Naive B cell (primary cell): ENCODE data around the gene SYNDIG1. TPM values are rescaled to one million over a fixed set of nuclear protein-coding genes. Genes with fewer than 3 reads are reported as not detected.
A peak's percentile ranks its signal among the peaks of the same experiment; 100 is the strongest.

Source experiments
- ATAC-seq, 2 donors: fragments of 150-1000 bp; cut with Tn5 transposase; 2 replicates each; pipeline ENCODE4 v1.10.0; 2021; ENCODE audit warnings: low read depth in 2 of 2, mild to moderate bottlenecking in 2 of 2, moderate library complexity in 2 of 2
- DNase-seq: peaks from one replicate; pipeline ENCODE4 v3.0.0; 2022
- H3K27ac Mint-ChIP-seq, 6 donors: one replicate each; pipeline ENCODE4 v1.8.0; 2020 to 2022; ENCODE audit warnings: mild to moderate bottlenecking in 6 of 6, mixed read lengths in 6 of 6, moderate library complexity in 5 of 6, inconsistent platforms in 2 of 6
- H3K27me3 Mint-ChIP-seq, 3 donors: one replicate each; pipeline ENCODE4 v1.8.0; 2021 to 2022; ENCODE audit warnings: mixed read lengths in 3 of 3, mild to moderate bottlenecking in 1 of 3
- H3K36me3 Mint-ChIP-seq, 2 donors: one replicate each; pipeline ENCODE4 v1.8.0; 2020 to 2022; ENCODE audit warnings: mixed read lengths in 2 of 2, inconsistent platforms in 1 of 2, mild to moderate bottlenecking in 1 of 2
- H3K4me1 Mint-ChIP-seq, 3 donors: one replicate each; pipeline ENCODE4 v1.8.0; 2020 to 2022; ENCODE audit warnings: mixed read lengths in 3 of 3, inconsistent platforms in 1 of 3, mild to moderate bottlenecking in 1 of 3, moderate library complexity in 1 of 3
- H3K4me3 Mint-ChIP-seq, 8 donors: one replicate each; pipeline ENCODE4 v1.8.0; 2020 to 2022; ENCODE audit warnings: mild to moderate bottlenecking in 8 of 8, mixed read lengths in 8 of 8, moderate library complexity in 8 of 8, inconsistent platforms in 2 of 8
- H3K9me3 Mint-ChIP-seq, 7 donors: one replicate each; pipeline ENCODE4 v1.8.0; 2020 to 2022; ENCODE audit warnings: mixed read lengths in 7 of 7, mild to moderate bottlenecking in 5 of 7, inconsistent platforms in 2 of 7, moderate library complexity in 1 of 7
- polyA plus RNA-seq, 6 donors: library from polyadenylated mRNA; unstranded; fragments of 300-500 nt; fragmentation: Illumina TruSeq; gene quantifications; one replicate each; pipeline ENCODE4 v1.2.3, GENCODE V29; 2021; ENCODE audit warnings: low read depth in 6 of 6

SYNDIG1 gene
- polyA plus RNA-seq, 6 donors from 2014 or later = not detected

DNA sequence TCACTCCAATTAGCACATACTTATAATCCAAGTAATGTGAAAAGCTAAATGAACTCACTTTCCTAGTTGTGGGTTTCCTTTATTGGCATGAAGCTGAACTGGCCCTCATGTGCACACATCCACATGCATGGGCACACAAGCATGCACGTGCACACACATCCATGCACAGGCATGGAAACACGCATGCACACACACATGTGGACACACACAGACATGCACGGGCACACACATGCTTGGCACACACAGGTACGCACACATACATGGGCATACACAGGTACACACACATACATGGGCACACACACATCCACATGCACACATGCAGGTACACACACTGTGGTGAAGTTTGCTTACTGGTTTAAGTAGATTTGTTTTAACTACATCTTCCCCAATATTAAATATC, 23.8 kb downstream of the SYNDIG1 start:
- Mint-ChIP-seq H3K4me3 (no peak overlapping the region), H3K27ac (no peak overlapping the region), H3K27me3 (no peaks in the 10 kb centered on the region), H3K36me3 (no peaks in the 10 kb centered on the region), H3K9me3 (peaks cover 0 to 4% (median 0%) of the 10 kb centered on the region in 7 donors), H3K4me1 (no peaks in the 10 kb centered on the region)
- no peak for ATAC-seq
- no peak for DNase-seq

DNA sequence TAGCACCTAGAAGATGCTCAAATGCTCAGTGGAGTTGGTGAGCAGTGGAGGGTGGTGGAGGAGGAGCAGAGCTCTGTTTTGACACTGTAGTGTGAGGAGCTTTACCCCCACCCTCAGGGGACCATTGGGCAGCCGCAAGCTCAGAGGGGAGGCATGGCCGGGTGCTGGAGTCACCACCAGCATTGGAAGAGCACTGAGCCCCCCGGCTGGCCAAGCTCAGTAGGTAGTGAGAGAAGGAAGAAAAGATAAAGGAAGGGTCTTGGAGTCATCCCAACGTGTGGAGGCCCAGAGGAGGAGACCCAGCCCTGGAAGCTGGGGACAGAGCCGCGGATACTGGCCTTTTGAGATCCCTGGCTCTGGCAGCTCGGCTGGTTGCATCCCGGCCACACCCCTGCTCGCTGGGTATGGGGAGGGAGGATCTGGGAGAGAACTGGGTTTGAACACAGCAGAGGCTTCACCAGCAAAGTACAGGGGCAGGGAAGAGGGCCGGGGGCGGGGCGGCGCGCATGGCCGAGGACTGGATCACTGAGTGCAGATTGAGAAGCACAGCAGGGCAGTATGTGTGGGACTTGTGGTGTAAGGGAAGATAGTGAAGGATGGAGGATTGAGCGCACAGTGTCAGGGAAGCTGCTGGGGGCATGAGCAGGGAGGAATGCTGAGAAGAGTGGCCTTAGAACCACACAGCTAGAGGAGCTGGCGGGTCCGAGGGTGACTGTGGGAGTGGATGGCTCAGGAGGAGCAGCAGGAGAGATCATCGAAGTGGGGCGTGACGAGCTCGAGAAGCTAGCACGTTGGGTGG, 24.4 kb downstream of the SYNDIG1 start:
- no peaks in the 10 kb centered on the region for H3K27me3 Mint-ChIP-seq
- H3K9me3 Mint-ChIP-seq = peaks cover 0 to 4% (median 0%) of the 10 kb centered on the region in 7 donors
- H3K36me3 Mint-ChIP-seq = no peaks in the 10 kb centered on the region
- ATAC-seq = no peak
- H3K27ac Mint-ChIP-seq = no peak overlapping the region
- no peaks in the 10 kb centered on the region for H3K4me1 Mint-ChIP-seq
- no peak for DNase-seq
- H3K4me3 Mint-ChIP-seq = peak overlapping the region in 1 of 8 donors; percentile 14

DNA sequence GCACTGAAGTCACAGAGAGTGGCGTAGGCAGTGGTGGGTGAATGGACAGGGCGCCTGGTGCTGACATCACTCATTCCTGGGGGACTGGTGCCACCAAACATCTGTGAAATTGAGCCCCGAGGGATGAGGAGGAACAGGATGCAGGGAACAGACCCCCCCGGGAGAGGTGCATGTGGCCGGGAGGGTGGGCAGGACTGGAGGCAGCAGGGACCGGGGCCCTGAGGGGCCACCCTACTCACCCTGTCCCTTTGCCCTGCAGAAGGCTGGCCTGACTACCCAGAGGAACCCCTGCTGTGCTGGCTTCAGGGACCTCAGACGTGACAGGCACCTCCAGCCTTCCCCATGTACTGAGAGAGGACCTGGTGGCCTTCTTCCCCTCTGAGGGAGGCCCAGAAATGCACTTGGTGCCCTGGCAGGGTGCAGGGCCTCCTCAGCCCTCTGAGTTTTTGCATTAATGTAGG, 25.1 kb downstream of the SYNDIG1 start:
- Mint-ChIP-seq H3K4me1 (no peaks in the 10 kb centered on the region), H3K4me3 (no peak overlapping the region), H3K27ac (no peak overlapping the region), H3K9me3 (peaks cover 0 to 4% (median 0%) of the 10 kb centered on the region in 7 donors), H3K36me3 (no peaks in the 10 kb centered on the region), H3K27me3 (no peaks in the 10 kb centered on the region)
- ATAC-seq (no peak), DNase-seq (no peak)

DNA sequence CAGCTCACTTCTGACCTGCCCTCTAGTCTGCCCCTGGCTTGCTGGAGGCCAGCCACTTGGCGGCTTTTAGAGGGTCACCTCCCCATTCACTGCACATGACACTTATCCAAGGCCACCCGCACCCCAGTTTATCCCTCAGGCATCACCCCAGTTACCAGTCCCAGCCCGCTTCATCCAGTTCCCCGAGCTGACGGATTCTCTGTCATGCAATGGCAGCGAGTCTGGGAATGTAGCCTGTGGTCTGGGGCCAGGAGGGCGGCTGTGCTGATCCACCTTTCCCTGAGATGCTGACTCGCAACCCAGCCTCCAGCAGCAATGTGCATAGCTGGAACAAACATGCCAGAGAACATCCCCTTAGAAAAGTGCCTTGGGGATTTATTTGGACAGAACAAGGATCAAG, 25.8 kb downstream of the SYNDIG1 start:
- Mint-ChIP-seq H3K4me3 (no peak overlapping the region), H3K4me1 (no peaks in the 10 kb centered on the region), H3K27ac (no peak overlapping the region)

DNA sequence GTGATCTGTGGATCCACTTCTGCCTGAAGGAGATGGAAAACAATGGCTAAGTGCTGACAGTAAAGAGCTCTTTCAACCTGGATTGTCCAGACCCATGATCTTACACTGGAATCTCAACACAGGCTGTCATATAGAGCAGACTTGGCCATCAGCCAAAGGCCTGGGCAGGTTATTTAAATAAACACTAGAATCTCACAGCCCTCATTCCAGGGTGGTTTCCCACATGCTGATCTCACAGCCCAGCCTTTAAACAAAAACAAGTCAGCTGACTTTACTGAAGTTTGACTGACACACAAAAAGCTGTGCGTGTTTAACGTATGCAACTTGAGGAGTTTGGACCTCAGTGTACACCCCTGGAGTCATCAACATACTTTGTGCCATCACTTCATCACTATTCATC, 28.4 kb downstream of the SYNDIG1 start:
- H3K27me3 Mint-ChIP-seq = peaks cover 0 to 2% (median 0%) of the 10 kb centered on the region in 3 donors
- no peaks in the 10 kb centered on the region for H3K4me1 Mint-ChIP-seq
- no peak overlapping the region for H3K27ac Mint-ChIP-seq
- peaks cover 0 to 2% (median 0%) of the 10 kb centered on the region in 7 donors for H3K9me3 Mint-ChIP-seq
- no peak for ATAC-seq
- H3K4me3 Mint-ChIP-seq = no peak overlapping the region
- no peak for DNase-seq
- no peaks in the 10 kb centered on the region for H3K36me3 Mint-ChIP-seq

More for the DNA sequence above, 25.8 kb downstream of the SYNDIG1 start:
- Mint-ChIP-seq H3K36me3 (no peaks in the 10 kb centered on the region), H3K27me3 (no peaks in the 10 kb centered on the region), H3K9me3 (peaks cover 0 to 4% (median 0%) of the 10 kb centered on the region in 7 donors)
- ATAC-seq = no peak
- DNase-seq = no peak

DNA sequence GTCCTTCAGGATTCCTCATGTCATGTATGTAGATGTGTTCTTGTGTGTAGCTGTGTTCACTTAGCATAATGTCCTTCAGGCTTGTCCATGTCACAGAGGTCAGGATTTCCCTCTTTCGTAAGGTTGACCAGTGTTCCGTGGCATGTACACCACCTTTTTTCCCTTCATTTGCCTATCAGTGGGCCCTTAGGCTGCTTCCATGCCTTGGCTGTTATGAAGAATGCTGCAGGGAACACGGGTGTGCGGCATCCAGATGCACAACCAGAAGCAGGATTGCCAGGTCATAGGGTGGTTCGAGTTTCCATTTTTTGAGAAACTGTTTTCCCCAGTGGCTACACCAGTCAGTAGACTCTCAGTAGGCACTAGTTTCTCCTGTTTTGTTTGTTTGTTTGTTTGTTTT, 29.2 kb downstream of the SYNDIG1 start:
- Mint-ChIP-seq H3K36me3 (no peaks in the 10 kb centered on the region), H3K4me3 (no peak overlapping the region)
- ATAC-seq = no peak

DNA sequence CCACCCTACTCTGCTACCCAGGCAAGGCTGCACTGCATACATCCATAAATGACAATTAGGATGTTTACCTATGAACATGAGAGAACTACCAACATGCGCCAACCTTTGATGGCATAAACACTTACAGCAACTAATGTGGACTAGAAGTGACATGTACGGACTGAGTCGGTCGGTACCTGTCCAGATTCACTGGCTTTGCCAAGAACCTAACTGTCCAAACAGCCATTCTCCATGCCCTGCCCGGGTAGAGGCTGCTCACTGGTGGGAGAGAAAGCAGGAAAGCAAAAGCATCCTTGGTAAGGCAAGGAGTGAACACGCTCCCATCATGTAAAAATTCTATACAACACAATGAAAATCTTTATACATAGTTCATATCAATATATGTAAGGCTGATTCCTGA, 30.0 kb downstream of the SYNDIG1 start:
- Mint-ChIP-seq H3K27ac (no peak overlapping the region), H3K27me3 (peaks cover 0 to 9% (median 1%) of the 10 kb centered on the region in 3 donors), H3K4me3 (no peak overlapping the region), H3K4me1 (no peaks in the 10 kb centered on the region), H3K9me3 (no peaks in the 10 kb centered on the region), H3K36me3 (no peaks in the 10 kb centered on the region)
- ATAC-seq = no peak
- DNase-seq = no peak

More for the DNA sequence above, 29.2 kb downstream of the SYNDIG1 start:
- Mint-ChIP-seq H3K9me3 (peaks cover 0 to 1% (median 0%) of the 10 kb centered on the region in 7 donors), H3K27me3 (peaks cover 0 to 6% (median 0%) of the 10 kb centered on the region in 3 donors), H3K27ac (peak overlapping the region in 1 of 6 donors; percentile 29), H3K4me1 (no peaks in the 10 kb centered on the region)
- DNase-seq = no peak

DNA sequence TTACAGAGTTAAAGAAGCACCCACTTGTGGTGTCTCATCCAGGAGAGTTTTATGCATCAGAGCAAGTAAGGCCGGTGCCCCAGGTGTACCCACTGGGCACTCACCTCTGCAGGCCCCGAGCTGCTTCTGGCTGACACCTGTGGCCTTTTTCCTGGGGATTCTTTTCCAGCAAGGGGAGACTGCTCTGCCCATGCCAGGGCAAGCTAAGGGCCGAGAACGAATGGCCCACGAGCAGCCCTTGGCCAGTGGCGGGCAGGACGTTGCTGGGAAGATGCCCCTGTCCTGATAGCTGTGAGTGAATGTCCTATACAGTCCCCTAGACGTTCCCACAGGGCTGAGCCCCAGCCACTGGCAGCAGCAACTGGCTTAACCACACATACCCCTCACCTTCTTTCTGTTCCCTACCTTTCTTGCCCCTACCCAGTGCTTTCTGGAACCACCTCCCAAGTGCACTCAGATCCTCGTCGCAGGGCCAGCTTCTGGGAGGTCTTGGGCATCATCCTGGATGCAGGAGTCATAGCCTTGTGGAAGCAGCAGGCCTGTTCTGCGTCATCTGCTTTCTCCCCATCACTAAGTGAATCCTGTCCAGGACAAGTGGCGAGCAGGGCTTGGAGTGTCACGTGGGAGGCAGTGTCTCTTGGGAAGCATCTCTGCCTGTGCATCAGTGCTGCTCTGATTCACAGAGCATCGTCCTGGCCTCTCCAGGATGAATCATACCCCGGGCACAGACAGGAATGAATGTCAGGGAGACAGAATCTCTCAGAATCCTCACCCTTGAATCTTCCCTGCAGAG, 32.5 kb downstream of the SYNDIG1 start:
- Mint-ChIP-seq H3K27ac (no peak overlapping the region), H3K36me3 (no peaks in the 10 kb centered on the region), H3K4me1 (no peaks in the 10 kb centered on the region), H3K4me3 (no peak overlapping the region), H3K9me3 (no peaks in the 10 kb centered on the region), H3K27me3 (peaks cover 0 to 16% (median 8%) of the 10 kb centered on the region in 3 donors)
- DNase-seq = no peak
- ATAC-seq = no peak

DNA sequence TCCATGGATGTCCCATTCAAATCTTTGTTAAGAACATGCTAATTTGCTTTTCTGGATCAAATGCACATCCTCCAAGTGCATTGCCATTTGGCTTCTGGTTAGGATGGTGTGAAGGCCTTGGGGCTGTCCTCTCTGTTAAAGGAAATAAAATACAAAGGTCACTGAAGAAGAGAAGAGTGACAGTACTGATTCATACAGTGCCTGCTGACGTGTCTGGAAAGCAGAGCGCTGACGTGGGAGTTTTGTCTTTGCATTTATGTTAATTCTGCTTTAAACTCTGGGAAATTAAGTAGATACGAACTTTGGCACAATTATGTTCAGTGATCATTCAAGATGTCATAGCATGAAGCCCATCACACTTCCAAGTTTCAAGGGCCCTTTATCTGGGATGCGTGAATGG, 33.2 kb downstream of the SYNDIG1 start:
- Mint-ChIP-seq H3K27me3 (peaks cover 0 to 16% (median 8%) of the 10 kb centered on the region in 3 donors), H3K4me1 (no peaks in the 10 kb centered on the region), H3K9me3 (no peaks in the 10 kb centered on the region), H3K27ac (no peak overlapping the region), H3K36me3 (no peaks in the 10 kb centered on the region), H3K4me3 (no peak overlapping the region)
- ATAC-seq (no peak), DNase-seq (no peak)

DNA sequence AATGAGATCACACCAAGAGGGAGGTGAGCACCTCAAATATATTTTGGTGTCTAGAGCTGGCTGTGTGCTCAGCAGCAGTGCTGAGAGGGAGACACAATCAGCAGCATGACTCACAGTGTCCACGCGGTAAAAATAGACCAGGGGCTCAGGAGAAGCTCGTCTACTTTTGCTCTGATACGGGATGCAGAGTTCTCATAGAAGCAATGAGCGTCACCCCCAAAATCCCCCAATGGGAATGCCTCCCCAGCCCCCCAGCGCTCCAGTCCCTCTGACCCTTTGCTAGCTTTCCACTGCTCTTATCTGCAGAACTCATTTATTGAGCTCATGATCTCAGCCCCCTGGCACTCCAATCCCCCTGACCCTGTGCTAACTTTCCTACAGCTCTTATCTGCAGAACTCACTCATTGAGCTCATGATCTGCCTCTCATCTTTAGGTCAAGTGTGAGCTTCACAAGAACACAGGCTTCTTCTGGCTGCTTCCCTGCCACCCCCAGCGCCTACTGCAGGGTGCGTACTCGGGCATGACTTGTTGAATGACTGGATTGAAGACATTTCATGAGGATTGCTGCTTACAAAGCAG, 34.0 kb downstream of the SYNDIG1 start:
- no peaks in the 10 kb centered on the region for H3K36me3 Mint-ChIP-seq
- H3K27me3 Mint-ChIP-seq = peaks cover 0 to 16% (median 8%) of the 10 kb centered on the region in 3 donors
- DNase-seq = no peak

DNA sequence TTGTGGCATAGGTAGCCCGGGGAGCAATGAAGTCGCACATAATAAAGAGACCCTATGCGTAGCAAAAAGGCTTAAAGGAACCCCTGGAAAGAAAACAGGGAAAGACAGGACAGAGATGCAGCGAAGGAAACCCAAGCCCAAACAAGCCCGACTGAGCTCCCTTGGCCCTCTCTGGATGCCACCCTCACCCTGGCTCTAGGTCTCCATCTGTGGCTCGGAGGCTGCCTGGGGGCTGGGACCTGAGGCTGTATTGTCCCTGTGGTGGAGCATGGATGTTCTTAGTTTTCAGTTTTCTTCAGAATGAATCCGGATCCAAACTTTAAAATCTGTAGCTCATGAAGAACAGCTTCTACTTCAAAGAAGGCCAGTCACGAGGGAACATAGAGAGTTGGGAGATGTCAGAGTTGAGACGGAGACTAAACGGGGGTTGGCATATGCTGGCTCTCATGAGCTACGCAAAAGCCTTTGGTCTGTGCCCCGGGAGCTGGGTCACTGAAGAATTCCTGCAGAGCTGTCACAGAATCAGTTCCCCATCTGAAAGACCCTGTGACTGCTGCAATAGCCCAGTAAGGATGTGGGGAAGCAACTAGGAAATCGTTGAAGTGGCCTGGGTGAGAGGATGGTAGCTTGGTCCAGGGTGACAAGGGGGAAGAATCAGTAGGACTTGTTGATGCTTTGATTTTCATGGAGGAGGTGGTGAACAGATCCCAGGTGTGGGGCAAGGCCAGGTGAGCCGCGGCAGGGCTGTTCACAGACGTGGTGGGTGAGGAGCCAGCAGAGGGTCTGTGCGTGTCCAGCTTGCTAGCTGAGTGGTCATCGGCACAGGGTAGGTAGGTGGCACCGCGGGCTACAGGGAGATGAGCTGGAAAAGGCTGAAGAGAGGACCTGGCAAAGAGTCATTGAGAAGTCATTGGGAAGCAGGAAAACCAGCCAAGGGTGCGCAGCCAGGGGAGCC, 35.2 kb downstream of the SYNDIG1 start:
- Mint-ChIP-seq H3K4me1 (no peaks in the 10 kb centered on the region), H3K4me3 (no peak overlapping the region), H3K36me3 (no peaks in the 10 kb centered on the region), H3K27me3 (peaks cover 0 to 16% (median 8%) of the 10 kb centered on the region in 3 donors), H3K9me3 (no peaks in the 10 kb centered on the region), H3K27ac (no peak overlapping the region)
- ATAC-seq (no peak), DNase-seq (no peak)

More for the DNA sequence above, 34.0 kb downstream of the SYNDIG1 start:
- Mint-ChIP-seq H3K4me1 (no peaks in the 10 kb centered on the region), H3K9me3 (no peaks in the 10 kb centered on the region), H3K27ac (no peak overlapping the region), H3K4me3 (no peak overlapping the region)
- ATAC-seq = no peak

DNA sequence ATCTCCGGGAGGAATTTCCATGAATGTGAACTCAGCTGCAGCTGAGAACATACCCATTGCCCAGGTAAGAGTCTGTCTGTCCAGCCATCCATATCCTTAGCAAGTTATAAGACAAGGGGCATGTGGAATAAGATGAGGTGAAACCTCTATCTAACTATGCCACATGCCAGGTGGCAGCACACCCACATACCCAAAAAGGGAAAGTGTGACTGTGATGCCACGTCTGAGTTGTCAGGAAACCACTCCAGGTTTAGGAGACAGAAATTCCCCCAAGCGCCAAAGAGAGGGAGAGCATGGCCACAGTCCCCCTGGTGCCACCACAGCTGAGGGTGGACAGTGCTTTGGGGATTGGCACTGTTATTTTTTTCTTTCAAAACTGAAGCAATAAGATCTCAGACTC, 36.7 kb downstream of the SYNDIG1 start:
- Mint-ChIP-seq H3K9me3 (no peaks in the 10 kb centered on the region), H3K27ac (no peak overlapping the region)

More for the DNA sequence above, 36.7 kb downstream of the SYNDIG1 start:
- Mint-ChIP-seq H3K4me3 (peak overlapping the region in 1 of 8 donors; percentile 5), H3K36me3 (no peaks in the 10 kb centered on the region), H3K4me1 (no peaks in the 10 kb centered on the region), H3K27me3 (peaks cover 0 to 16% (median 8%) of the 10 kb centered on the region in 3 donors)
- ATAC-seq (no peak), DNase-seq (no peak)
